Measurements from ENCODE around the gene YJU2.
A peak's percentile ranks its signal among the peaks of the same experiment; 100 is the strongest.

Gene YJU2

DNA sequence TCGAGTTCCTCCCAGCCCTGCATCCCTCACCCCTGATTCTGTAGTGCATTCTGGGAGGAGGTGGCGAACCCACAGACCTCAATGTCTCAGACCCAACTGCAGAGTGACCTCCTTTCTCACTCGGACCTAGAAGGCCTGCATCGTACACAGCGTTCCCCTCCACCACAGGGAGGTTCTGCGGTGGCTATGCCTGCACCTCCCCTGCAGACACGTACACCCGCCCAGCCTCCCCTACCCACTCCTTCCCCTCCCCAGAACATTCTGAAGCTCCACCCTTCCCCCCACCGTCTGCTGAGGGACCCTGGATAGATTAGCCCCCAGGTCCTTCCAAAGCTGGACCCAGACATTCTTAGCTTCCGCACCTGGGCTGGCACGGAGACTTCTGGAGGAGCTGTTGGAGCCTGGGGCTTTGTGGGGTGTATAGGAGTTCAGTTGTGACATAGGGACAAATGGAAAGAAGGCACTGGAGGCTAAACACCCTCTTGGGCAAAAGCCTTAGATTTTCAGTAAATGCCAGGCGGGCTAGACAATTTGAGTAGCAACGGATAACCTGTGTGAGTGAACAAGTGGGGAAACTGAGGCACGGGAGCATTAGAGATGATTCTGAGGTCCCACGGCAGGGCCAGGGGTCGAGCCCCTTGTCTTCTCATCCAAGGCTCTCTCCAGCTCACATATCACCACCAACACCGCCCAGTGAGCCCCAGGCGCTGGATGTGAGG is 57.1 kb downstream of the YJU2 start:
- Histone ChIP-seq H3K4me3 (peak overlapping the region; percentile 42 to 70 (median 59)), H3K4me2 (peak overlapping the region; percentile 39 to 77 (median 68)), H3K9ac (peak overlapping the region in 8 of 11 experiments; percentile 25 to 67 (median 54); a peak in 8 of 22 replicates), H4K20me1 (no peaks in the 10 kb centered on the region; a peak in 1 of 22 replicates), H3K4me1 (peaks cover 10 to 39% (median 29%) of the 10 kb centered on the region in 10 experiments; a peak in 19 of 20 replicates), H3K9me3 (replicated peaks in 1 of 11) (no peaks in the 10 kb centered on the region), H3K27me3 (no peaks in the 10 kb centered on the region), H3K27ac (no peak overlapping the region), H3K36me3 (peaks cover 0 to 14% (median 5%) of the 10 kb centered on the region in 11 experiments; a peak in 7 of 22 replicates)
- no peak for TF ChIP-seq Cebpa-rat (IDR thresholded peaks at IDR 0.05)

DNA sequence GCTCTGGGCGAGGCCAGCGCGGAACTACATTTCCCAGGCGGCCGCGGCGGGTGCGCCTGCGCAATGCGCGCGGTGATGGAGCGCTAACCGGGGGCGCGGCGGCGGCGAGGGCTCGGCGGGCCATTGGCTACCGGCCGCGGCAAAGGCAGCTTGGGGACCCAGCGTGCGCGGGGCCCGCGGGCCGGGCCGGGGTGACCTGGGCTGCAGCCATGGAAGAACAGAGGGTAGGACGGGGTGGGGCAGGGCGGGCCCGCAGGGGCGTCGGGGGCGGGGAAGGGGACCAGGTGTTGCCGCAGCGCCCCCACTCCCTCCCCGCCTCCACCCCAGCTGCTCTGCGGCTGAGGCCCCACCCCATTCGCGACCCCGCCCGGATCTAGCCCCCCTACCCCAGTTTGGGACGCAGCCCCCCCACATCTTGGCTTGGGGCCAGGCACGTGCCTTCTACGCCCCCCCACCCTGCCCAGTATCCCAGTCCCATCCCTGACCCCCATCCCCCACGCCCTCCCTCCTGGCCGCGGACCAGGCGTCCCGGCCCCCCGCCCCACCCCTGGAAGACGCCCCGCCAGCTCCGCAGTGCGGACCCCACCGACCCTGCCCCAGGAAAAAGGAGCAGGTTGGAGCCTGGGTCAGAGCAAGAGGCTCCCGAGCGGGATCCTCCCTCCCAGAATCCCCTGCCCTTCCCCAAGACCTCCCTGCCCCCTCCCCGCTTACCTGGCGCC is 57.8 kb downstream of the YJU2 start, which contains the start of gene FSD1:
TSS of gene FSD1 (plus strand) at position 61 of the 719 bp plus-strand sequence. CDS start at position 210, 149 bp downstream.
- H3K4me2 ChIP-seq: peak within 1 kb of the TSS; percentile 39 to 85 (median 72)
- H3K4me3 ChIP-seq: peak within 1 kb of the TSS; percentile 42 to 70 (median 59)
- no peaks in the 10 kb centered on the region; a peak in 1 of 22 replicates for H4K20me1 ChIP-seq
- H3K27me3 ChIP-seq: no peaks in the 10 kb centered on the region
- no peaks in the 10 kb centered on the region for H3K9me3 ChIP-seq (replicated peaks in 1 of 11)
- no peak within 1 kb of the TSS for H3K27ac ChIP-seq
- TF ChIP-seq Cebpa-rat (IDR thresholded peaks at IDR 0.05): no peak
- H3K4me1 ChIP-seq: peaks cover 10 to 39% (median 27%) of the 10 kb centered on the region in 10 experiments; a peak in 19 of 20 replicates
- H3K36me3 ChIP-seq: peaks cover 0 to 19% (median 5%) of the 10 kb centered on the region in 11 experiments; a peak in 7 of 22 replicates
- H3K9ac ChIP-seq: peak within 1 kb of the TSS in 8 of 11 experiments; percentile 25 to 67 (median 54); a peak in 10 of 22 replicates

DNA sequence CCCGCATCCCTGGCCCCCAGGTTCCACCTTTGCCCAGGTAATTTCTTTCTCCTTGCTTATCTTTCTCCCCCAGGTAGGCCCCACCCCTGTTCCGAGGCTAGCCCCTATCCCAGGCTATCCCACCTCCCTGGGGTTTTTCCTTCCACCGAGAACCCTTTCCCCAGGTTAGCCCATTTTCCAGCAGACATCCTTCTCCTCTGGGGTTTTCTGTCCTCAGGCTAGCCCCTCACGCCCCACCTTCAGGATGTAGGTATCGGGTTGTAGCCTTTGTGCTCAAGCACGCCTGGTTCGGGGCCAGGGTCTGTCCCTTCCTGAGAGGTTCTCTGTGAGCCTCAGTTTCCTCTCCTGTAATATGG is 58.4 kb downstream of the YJU2 start:
- peaks cover 0 to 25% (median 7%) of the 10 kb centered on the region in 11 experiments; a peak in 17 of 22 replicates for H3K36me3 ChIP-seq
- H3K27me3 ChIP-seq: no peaks in the 10 kb centered on the region
- H3K27ac ChIP-seq: no peak overlapping the region
- peaks cover 10 to 39% (median 27%) of the 10 kb centered on the region in 10 experiments; a peak in 19 of 20 replicates for H3K4me1 ChIP-seq
- H3K4me3 ChIP-seq: 0 out of 20 replicates have a peak overlapping the region, but pooled peaks of 1 of the 10 experiments have one; percentile 60
- H3K9ac ChIP-seq: no peak overlapping the region
- TF ChIP-seq Cebpa-rat (IDR thresholded peaks at IDR 0.05): no peak
- peak overlapping the region in 6 of 11 experiments; percentile 4 to 35 (median 22); a peak in 6 of 22 replicates for H3K4me2 ChIP-seq
- peaks cover 0 to 2% (median 0%) of the 10 kb centered on the region in 11 experiments; a peak in 4 of 22 replicates for H3K9me3 ChIP-seq (replicated peaks in 1 of 11)
- no peaks in the 10 kb centered on the region; a peak in 1 of 22 replicates for H4K20me1 ChIP-seq

DNA sequence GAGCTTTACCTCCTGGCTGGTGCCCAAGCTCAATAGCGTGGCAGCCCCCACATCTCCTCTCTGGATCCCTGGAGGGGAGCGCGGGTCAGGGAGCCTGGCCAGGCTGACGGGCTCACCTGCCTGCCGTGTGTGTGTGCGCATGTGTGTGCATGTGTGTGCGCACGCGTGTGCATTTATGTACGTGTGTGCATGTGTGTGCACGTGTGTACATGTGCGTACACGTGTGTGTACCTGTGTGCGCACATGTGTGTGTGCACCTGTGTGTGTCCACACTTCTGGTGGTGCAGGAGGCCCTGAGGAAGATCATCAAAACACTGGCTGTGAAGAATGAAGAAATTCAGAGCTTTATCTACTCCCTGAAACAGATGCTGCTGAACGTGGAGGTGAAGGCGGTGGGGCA is 58.8 kb downstream of the YJU2 start:
- Histone ChIP-seq H3K4me3 (no peak overlapping the region), H3K4me2 (peak overlapping the region in 5 of 11 experiments; percentile 4 to 35 (median 21); a peak in 4 of 22 replicates), H3K27ac (no peak overlapping the region), H3K36me3 (peaks cover 0 to 29% (median 12%) of the 10 kb centered on the region in 11 experiments; a peak in 18 of 22 replicates), H3K9ac (no peak overlapping the region), H3K4me1 (peaks cover 10 to 39% (median 27%) of the 10 kb centered on the region in 10 experiments; a peak in 19 of 20 replicates), H3K27me3 (no peaks in the 10 kb centered on the region), H4K20me1 (no peaks in the 10 kb centered on the region; a peak in 1 of 22 replicates), H3K9me3 (replicated peaks in 1 of 11) (peaks cover 0 to 7% (median 0%) of the 10 kb centered on the region in 11 experiments; a peak in 4 of 22 replicates)
- TF ChIP-seq Cebpa-rat (IDR thresholded peaks at IDR 0.05): no peak

DNA sequence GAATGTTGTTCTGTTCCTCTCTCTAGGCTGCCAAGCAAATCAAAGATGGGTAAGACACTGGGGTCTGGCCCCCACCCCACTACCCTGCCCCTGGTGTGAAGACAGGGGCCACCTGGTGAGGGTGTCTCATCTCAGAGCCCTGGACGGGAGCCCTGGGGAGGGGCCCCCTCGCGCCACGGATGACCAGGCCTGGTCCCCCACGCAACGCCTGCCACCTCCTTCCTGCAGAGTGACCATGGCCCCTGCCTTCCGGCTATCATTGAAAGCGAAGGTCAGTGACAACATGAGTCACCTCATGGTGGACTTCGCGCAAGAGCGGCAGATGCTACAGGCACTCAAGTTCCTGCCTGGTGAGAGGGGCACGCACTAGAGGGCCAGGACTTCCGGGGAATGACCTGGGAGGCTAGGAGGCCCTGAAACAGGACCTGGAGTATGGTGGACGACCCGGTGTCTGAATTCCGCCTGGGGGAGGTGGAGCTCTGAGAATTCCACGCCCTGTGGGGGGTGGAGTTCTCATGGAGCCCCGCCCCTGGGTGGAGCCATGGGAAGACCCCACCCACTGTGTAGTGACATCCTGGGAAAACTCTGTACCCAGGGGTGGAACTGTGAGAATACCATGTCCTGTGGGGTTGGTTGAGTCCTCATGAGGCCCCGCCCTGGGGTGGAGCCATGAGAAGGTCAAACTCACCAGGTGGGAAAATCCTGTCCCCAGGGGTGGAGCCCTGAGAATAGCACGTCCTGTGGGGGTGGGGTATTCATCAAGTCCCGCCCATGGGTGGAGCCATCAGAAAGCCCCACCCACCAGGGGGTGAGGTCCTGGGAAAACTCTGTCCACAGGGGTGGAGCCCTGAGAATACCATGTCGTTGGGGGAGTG is 63.6 kb downstream of the YJU2 start:
- Histone ChIP-seq H4K20me1 (no peaks in the 10 kb centered on the region; a peak in 1 of 22 replicates), H3K27ac (no peak overlapping the region), H3K27me3 (no peaks in the 10 kb centered on the region), H3K4me3 (no peak overlapping the region), H3K9me3 (replicated peaks in 1 of 11) (peaks cover 0 to 14% (median 0%) of the 10 kb centered on the region in 11 experiments; a peak in 4 of 22 replicates), H3K4me2 (no peak overlapping the region), H3K4me1 (peaks cover 0 to 19% (median 6%) of the 10 kb centered on the region in 10 experiments; a peak in 12 of 20 replicates), H3K36me3 (peaks cover 0 to 55% (median 30%) of the 10 kb centered on the region in 11 experiments; a peak in 18 of 22 replicates), H3K9ac (no peak overlapping the region)
- no peak for TF ChIP-seq Cebpa-rat (IDR thresholded peaks at IDR 0.05)

DNA sequence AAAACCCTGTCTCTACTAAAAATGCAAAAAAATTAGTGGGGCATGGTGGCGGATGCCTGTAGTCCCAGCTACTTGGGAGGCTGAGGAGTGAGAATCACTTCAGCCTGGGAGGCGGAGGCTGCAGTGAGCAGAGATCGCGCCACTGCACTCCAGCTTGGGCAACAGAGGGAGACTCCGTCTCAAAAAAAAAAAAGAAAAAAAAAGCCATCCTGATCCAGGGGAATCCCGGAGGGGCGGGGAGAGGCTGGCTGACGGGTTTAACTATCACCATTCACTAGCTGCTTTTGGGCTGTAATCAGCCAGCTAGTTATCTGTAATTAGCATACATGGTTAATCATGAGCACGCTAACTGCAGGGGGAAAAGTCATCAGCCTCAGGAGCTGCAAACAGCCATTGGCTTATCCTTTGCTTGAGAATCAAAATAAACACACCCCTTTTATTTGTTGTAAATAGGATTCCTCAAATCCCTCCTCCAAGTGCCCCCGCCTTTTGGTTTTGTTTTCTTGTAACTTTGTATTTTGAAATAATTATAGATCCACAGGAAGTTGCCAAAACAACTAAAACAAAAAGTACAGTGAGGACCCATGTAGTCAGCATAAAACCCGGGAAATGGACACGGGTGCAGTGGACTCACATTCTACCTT is 67.1 kb downstream of the YJU2 start:
- H4K20me1 ChIP-seq: no peaks in the 10 kb centered on the region
- H3K27ac ChIP-seq: peak overlapping the region in 2 of 11 experiments; percentile 22 to 33; a peak in 3 of 22 replicates
- peaks cover 0 to 28% (median 5%) of the 10 kb centered on the region in 10 experiments; a peak in 11 of 20 replicates for H3K4me1 ChIP-seq
- no peak overlapping the region for H3K4me3 ChIP-seq
- H3K4me2 ChIP-seq: peak overlapping the region in 5 of 11 experiments; percentile 4 to 64 (median 50); a peak in 8 of 22 replicates
- no peaks in the 10 kb centered on the region for H3K27me3 ChIP-seq
- no peak for TF ChIP-seq Cebpa-rat (IDR thresholded peaks at IDR 0.05)
- H3K36me3 ChIP-seq: peaks cover 0 to 74% (median 58%) of the 10 kb centered on the region in 11 experiments; a peak in 18 of 22 replicates
- peaks cover 3 to 23% (median 10%) of the 10 kb centered on the region in 11 experiments; a peak in 19 of 22 replicates for H3K9me3 ChIP-seq (replicated peaks in 1 of 11)
- peak overlapping the region in 1 of 11 experiments; percentile 10; a peak in 1 of 22 replicates for H3K9ac ChIP-seq

DNA sequence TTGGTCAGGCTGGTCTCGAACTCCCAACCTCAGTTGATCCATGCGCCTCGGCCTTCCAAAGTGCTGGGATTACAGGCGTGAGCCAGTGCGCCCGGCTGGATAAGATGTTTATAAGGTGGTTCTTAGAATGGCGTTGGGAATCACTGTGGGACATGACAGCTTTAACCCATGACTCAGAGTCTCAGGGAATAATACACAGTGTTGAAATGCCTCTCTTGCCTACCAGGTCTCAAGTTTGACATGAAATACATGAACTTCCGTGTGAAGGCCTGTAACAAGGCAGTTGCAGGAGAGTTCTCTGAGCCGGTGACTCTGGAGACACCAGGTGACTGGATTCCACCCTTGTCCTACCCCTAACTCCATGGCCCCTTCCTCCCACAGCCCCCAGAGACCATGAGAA is 70.1 kb downstream of the YJU2 start:
- peaks cover 30 to 45% (median 36%) of the 10 kb centered on the region in 11 experiments for H3K9me3 ChIP-seq (replicated peaks in 1 of 11)
- no peaks in the 10 kb centered on the region for H4K20me1 ChIP-seq
- no peak overlapping the region for H3K27ac ChIP-seq
- peaks cover 0 to 60% (median 40%) of the 10 kb centered on the region in 11 experiments; a peak in 16 of 22 replicates for H3K36me3 ChIP-seq
- H3K4me2 ChIP-seq: no peak overlapping the region
- no peak overlapping the region for H3K4me3 ChIP-seq
- no peak for TF ChIP-seq Cebpa-rat (IDR thresholded peaks at IDR 0.05)
- H3K9ac ChIP-seq: no peak overlapping the region
- peaks cover 0 to 35% (median 8%) of the 10 kb centered on the region in 10 experiments; a peak in 11 of 20 replicates for H3K4me1 ChIP-seq
- no peaks in the 10 kb centered on the region for H3K27me3 ChIP-seq
